Astrocyte of the cerebellum (primary cell): Measurements from ENCODE around the gene MYLK3.
"Not testable (repeated sequence)": the region's sequence is repeated elsewhere in the genome, so short reads cannot be mapped to it uniquely, and the experiment has no call there.

Source experiments
- DNase-seq: peaks from one replicate; pipeline ENCODE4 v3.0.0-alpha.2; 2011; ENCODE audit warnings: low read depth
- H3K4me3 ChIP-seq: 2 replicates; pipeline ENCODE4 v1.5.1; 2011; ENCODE audit warnings: mild to moderate bottlenecking, low read depth, low read length, moderate library complexity
- CTCF ChIP-seq: IDR thresholded peaks from 2 replicates; pipeline ENCODE4 v1.5.1; 2012; ENCODE audit warnings: low read length, low read depth, moderate library complexity, mild to moderate bottlenecking; ENCODE audit errors: missing control alignments
- in situ Hi-C: cut with HindIII; loops from 2 replicates; pipeline ENCODE4 v1.10.0; 2017; ENCODE audit warnings: low sequenced_read_pairs

Gene MYLK3

DNA sequence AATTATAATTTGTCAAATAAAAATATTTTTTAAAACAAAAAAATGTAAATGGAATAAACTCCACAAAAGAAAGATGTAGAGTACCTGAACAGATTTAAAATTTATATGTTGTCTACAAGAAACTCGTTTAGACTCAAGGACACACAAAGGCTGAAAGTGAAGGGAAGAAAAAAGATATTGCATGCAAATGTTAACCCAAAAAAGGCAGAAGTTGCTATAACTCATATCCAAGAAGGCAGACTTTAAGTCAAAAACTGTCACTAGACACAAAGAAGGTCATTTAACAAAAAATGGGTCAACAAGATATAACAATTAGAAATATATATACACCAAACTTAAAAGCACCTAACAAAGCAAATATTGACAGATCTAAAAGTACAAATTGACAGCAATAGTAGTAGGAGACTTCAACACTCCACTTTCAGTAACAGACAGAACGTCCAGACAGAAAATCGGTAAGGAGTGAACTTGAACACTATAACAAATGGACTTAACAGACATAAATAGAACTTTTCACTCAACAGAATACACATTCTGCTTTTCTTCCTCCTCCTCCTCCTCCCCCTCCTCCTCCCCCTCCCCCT lies 40.8 kb upstream of the MYLK3 start:
- in situ Hi-C loops = no loop called here
- no peak for TF ChIP-seq CTCF
- H3K4me3 ChIP-seq = no peak overlapping the region
- no peak for DNase-seq

GRCh38 chr16:46787909-46788308 lies 39.8 kb upstream of the MYLK3 start:
- DNase-seq = no peak
- H3K4me3 ChIP-seq = no peak overlapping the region
- TF ChIP-seq CTCF = no peak
- in situ Hi-C loops = no loop called here

- in situ Hi-C loops = no loop called here
- TF ChIP-seq CTCF = no peak
- no peak overlapping the region for H3K4me3 ChIP-seq
- no peak for DNase-seq
Measured at GRCh38 chr16:46785076-46785845, 37.1 kb upstream of the MYLK3 start.

- H3K4me3 ChIP-seq, in situ Hi-C loops, DNase-seq: not testable (repeated sequence)
Measured at GRCh38 chr16:46784569-46784968, 36.4 kb upstream of the MYLK3 start.

- TF ChIP-seq CTCF = no peak
- in situ Hi-C loops = no loop called here
- DNase-seq = no peak
- H3K4me3 ChIP-seq = no peak overlapping the region
Measured at GRCh38 chr16:46783800-46784199, 35.7 kb upstream of the MYLK3 start.

DNA sequence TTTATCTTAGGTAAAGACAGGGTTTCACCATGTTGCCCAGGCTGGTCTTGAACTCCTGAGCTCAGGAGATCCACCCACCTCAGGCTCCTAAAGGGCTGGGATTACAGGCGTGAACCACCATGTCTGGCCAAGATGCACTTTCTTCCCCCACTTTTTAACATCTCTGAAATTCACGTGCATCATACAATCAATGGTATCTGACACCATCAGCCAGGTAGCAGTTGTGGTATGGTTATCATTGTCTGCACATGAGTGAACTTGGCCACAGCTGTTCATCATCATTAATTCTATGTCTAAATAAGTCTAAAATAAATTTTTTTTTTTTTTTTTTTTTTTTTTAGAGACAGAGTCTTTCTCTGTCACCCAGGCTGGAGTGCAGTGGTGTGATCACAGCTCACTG lies 34.2 kb upstream of the MYLK3 start:
- in situ Hi-C loops = no loop called here
- no peak for TF ChIP-seq CTCF
- no peak for DNase-seq
- no peak overlapping the region for H3K4me3 ChIP-seq

- in situ Hi-C loops = no loop called here
- DNase-seq = no peak
- no peak for TF ChIP-seq CTCF
- no peak overlapping the region for H3K4me3 ChIP-seq
Measured at GRCh38 chr16:46777804-46778203, 29.7 kb upstream of the MYLK3 start.
